HCT116 (cell line): ENCODE measurements around the gene GBE1. TPM values are rescaled to one million over a fixed set of nuclear protein-coding genes. Genes with fewer than 3 reads are reported as not detected.
"Not testable (repeated sequence)": the region's sequence is repeated elsewhere in the genome, so short reads cannot be mapped to it uniquely, and the experiment has no call there.

Source experiments
- ATAC-seq: fragments of 200-7000 bp; cut with Tn5 transposase; 2 replicates; pipeline ENCODE4 v1.9.1; 2020; ENCODE audit warnings: mild to moderate bottlenecking, moderate library complexity
- BruUV-seq: library from RNA; stranded (reverse); fragments of 400-500 nt; replicated peaks from 2 replicates; lab custom pipeline; 2021; lab: Mats Ljungman, UMichigan
- CTCF ChIA-PET: fragments of 300-600 bp; sonication (Branson Sonifier 250); formaldehyde crosslinking; loops from one replicate; lab custom pipeline; 2021; ENCODE audit warnings: antibody characterized with exemption; lab: Charles Lee
- POLR2A ChIA-PET: fragments of 300-600, 350-600 bp; sonication (Branson Sonifier 250); formaldehyde crosslinking; loops from one replicate; lab custom pipeline; 2021; ENCODE audit warnings: antibody characterized with exemption; lab: Charles Lee
- RAD21 ChIA-PET, 2 experiments: fragments of 300-600 bp; sonication (Branson Sonifier 250); formaldehyde crosslinking; loops; one replicate each; lab custom pipeline; 2023; ENCODE audit warnings: low total read pairs in 2 of 2; ENCODE audit not compliant: uncharacterized antibody in 2 of 2, unreplicated experiment in 2 of 2, low non-redundant PET in 1 of 2; lab: Charles Lee
- DNase-seq: peaks from one replicate; pipeline ENCODE4 v3.0.0-alpha.2; 2010; ENCODE audit warnings: low read depth, low spot score
- H2AFZ ChIP-seq: fragments of 200-600 bp; shearing (Covaris generic), sonication (generic); 2 replicates; pipeline ENCODE4 v1.6.1; 2017; ENCODE audit warnings: low read depth, mixed run types, mixed read lengths, antibody characterized with exemption, low read length; ENCODE audit not compliant: poor library complexity, severe bottlenecking
- H3K27ac ChIP-seq: 2 replicates; pipeline ENCODE4 v1.5.1; 2012; ENCODE audit warnings: low read depth, low read length
- H3K27me3 ChIP-seq: fragments of 200-600 bp; sonication (generic); 2 replicates; pipeline ENCODE4 v1.6.1; 2016; ENCODE audit warnings: mixed run types, low read length, mixed read lengths; ENCODE audit not compliant: insufficient read depth
- H3K36me3 ChIP-seq, 2 experiments: fragments of 200-500 bp in 1 of 2; fragments of 200-600 bp in 1 of 2; sonication (Bioruptor generic) in 1 of 2; sonication (generic) in 1 of 2; 2 replicates each; pipeline versions ENCODE4 v1.5.1 to v1.6.1; 2014 to 2016; ENCODE audit warnings: low read length in 2 of 2, inconsistent platforms in 1 of 2, mixed read lengths in 1 of 2, mixed run types in 1 of 2; ENCODE audit not compliant: insufficient read depth in 2 of 2, control insufficient read depth in 1 of 2
- H3K4me1 ChIP-seq, 2 experiments: fragments of 200-600 bp in 1 of 2; sonication (generic) in 1 of 2; 2 replicates each; pipeline versions ENCODE4 v1.5.1 to v1.6.1; 2012 to 2017; ENCODE audit warnings: low read length in 2 of 2, inconsistent platforms in 1 of 2, mild to moderate bottlenecking in 1 of 2, mixed read lengths in 1 of 2, mixed run types in 1 of 2, moderate library complexity in 1 of 2; ENCODE audit not compliant: insufficient read depth in 2 of 2, control insufficient read depth in 1 of 2
- H3K4me2 ChIP-seq: fragments of 200-600 bp; sonication (generic); 2 replicates; pipeline ENCODE4 v1.6.1; 2017; ENCODE audit warnings: mixed run types, low read length, mixed read lengths
- H3K4me3 ChIP-seq, 2 experiments: fragments of 200-600 bp in 1 of 2; sonication (generic) in 1 of 2; replicated peaks in 1 of 2; 2 replicates each; pipeline ENCODE4 v1.5.1; 2011 to 2016; ENCODE audit warnings: low read length in 2 of 2, control low read depth in 1 of 2, low read depth in 1 of 2, mild to moderate bottlenecking in 1 of 2, mixed read lengths in 1 of 2, mixed run types in 1 of 2
- H3K79me2 ChIP-seq: fragments of 200-600 bp; sonication (generic); 2 replicates; pipeline ENCODE4 v1.6.1; 2017; ENCODE audit warnings: mild to moderate bottlenecking, mixed run types, low read length, moderate library complexity, mixed read lengths; ENCODE audit not compliant: insufficient read depth
- H3K9ac ChIP-seq: fragments of 200-600 bp; sonication (generic); 2 replicates; pipeline ENCODE4 v1.6.1; 2016; ENCODE audit warnings: low read length, mixed read lengths
- H3K9me2 ChIP-seq: fragments of 200-600 bp; sonication (generic), shearing (Covaris generic); 2 replicates; pipeline ENCODE4 v1.6.1; 2017; ENCODE audit warnings: mixed run types, mild to moderate bottlenecking, moderate library complexity; ENCODE audit not compliant: insufficient read depth
- H3K9me3 ChIP-seq, 2 experiments: fragments of 200-500 bp in 1 of 2; fragments of 200-600 bp in 1 of 2; sonication (Bioruptor generic) in 1 of 2; sonication (generic) in 1 of 2; 2 replicates each; pipeline ENCODE4 v1.6.1; 2014 to 2017; ENCODE audit warnings: low read length in 2 of 2, mixed read lengths in 2 of 2, inconsistent platforms in 1 of 2, low read depth in 1 of 2, mild to moderate bottlenecking in 1 of 2, mixed run types in 1 of 2, moderate library complexity in 1 of 2; ENCODE audit not compliant: control insufficient read depth in 1 of 2, insufficient read depth in 1 of 2
- H4K20me1 ChIP-seq: fragments of 200-600 bp; sonication (generic), shearing (Covaris generic); 2 replicates; pipeline ENCODE4 v1.6.1; 2017; ENCODE audit warnings: mixed run types, mild to moderate bottlenecking, moderate library complexity; ENCODE audit not compliant: insufficient read depth
- CBX3 ChIP-seq: IDR thresholded peaks from 2 replicates; pipeline ENCODE4 v1.6.1; 2012; ENCODE audit warnings: low read depth
- CTCF ChIP-seq, 3 experiments: fragments of 200-600 bp in 1 of 3; sonication (generic) in 1 of 3; IDR thresholded peaks in 2 of 3; conservative IDR thresholded peaks in 1 of 3; 2 replicates each; pipeline ENCODE4 v1.5.1; 2012 to 2017; ENCODE audit warnings: low read depth in 2 of 3, low read length in 2 of 3, antibody characterized with exemption in 1 of 3, borderline replicate concordance in 1 of 3, control low read depth in 1 of 3, mild to moderate bottlenecking in 1 of 3, mixed read lengths in 1 of 3, mixed run types in 1 of 3, moderate library complexity in 1 of 3; ENCODE audit not compliant: insufficient read depth in 1 of 3
- EGR1 ChIP-seq: IDR thresholded peaks from 2 replicates; pipeline ENCODE4 v1.6.1; 2012; ENCODE audit warnings: low read depth
- ELF1 ChIP-seq: IDR thresholded peaks from 2 replicates; pipeline ENCODE4 v1.6.1; 2012; ENCODE audit warnings: low read depth, borderline replicate concordance
- EZH2 ChIP-seq: fragments of 200-600 bp; sonication (generic); IDR thresholded peaks from 2 replicates; pipeline ENCODE4 v1.6.1; 2017; ENCODE audit warnings: antibody characterized with exemption, mixed run types
- EZH2phosphoT487 ChIP-seq: fragments of 200-600 bp; IDR thresholded peaks from 2 replicates; pipeline ENCODE4 v1.6.1; 2018; ENCODE audit warnings: antibody characterized with exemption, borderline replicate concordance
- MAX ChIP-seq: IDR thresholded peaks from 2 replicates; pipeline ENCODE4 v1.6.1; 2012
- POLR2AphosphoS5 ChIP-seq: IDR thresholded peaks from 2 replicates; pipeline ENCODE4 v1.6.1; 2011; ENCODE audit warnings: mild to moderate bottlenecking, low read depth, low read length, moderate library complexity
- SIN3A ChIP-seq: IDR thresholded peaks from 2 replicates; pipeline ENCODE4 v1.6.1; 2012; ENCODE audit warnings: low read depth
- SP1 ChIP-seq: IDR thresholded peaks from 2 replicates; pipeline ENCODE4 v1.6.1; 2012; ENCODE audit warnings: low read depth
- SRF ChIP-seq: IDR thresholded peaks from 2 replicates; pipeline ENCODE4 v1.6.1; 2012; ENCODE audit warnings: low read depth
- YY1 ChIP-seq: IDR thresholded peaks from 2 replicates; pipeline ENCODE4 v1.6.1; 2011; ENCODE audit warnings: low read length, low read depth, moderate library complexity, mild to moderate bottlenecking; ENCODE audit not compliant: insufficient replicate concordance; ENCODE audit errors: extremely low read depth
- ZBTB33 ChIP-seq: IDR thresholded peaks from 2 replicates; pipeline ENCODE4 v1.6.1; 2011; ENCODE audit warnings: mild to moderate bottlenecking, low read length, moderate library complexity; ENCODE audit not compliant: insufficient replicate concordance; ENCODE audit errors: extremely low read depth
- ZFX ChIP-seq: fragments of 450-650 bp; IDR thresholded peaks from 2 replicates; pipeline ENCODE4 v1.6.1; 2017
- ZNF274 ChIP-seq: fragments of 200-500 bp; sonication (Bioruptor generic); IDR thresholded peaks from 2 replicates; pipeline ENCODE4 v1.6.1; 2014; ENCODE audit warnings: mild to moderate bottlenecking, low read depth, low read length, inconsistent platforms
- intact Hi-C: fragments of 100-400 bp; cut with micrococcal nuclease; formaldehyde crosslinking; loops from 2 replicates; pipeline ENCODE4 v1.10.0; 2022
- total RNA-seq: library from RNA; stranded (reverse); gene quantifications from one replicate; pipeline ENCODE4 v1.2.1, GENCODE V29; 2021; ENCODE audit not compliant: unreplicated experiment

Gene GBE1
- total RNA-seq, 1 experiment from 2014 or later, result 27.7 TPM

- intact Hi-C loops, result not testable (repeated sequence)
- Histone ChIP-seq H3K4me1 (peaks cover 13 to 20% of the 10 kb centered on the region in 2 experiments), H3K79me2 (peaks cover 11% of the 10 kb centered on the region; the same call in 1 of the 2 replicates)
These were observed 2.7 kb downstream of the GBE1 start for GRCh38 chr3:81758771-81759170.

GRCh38 chr3:81758275-81758674 is 3.2 kb downstream of the GBE1 start:
- no peaks in the 10 kb centered on the region for H3K9me3 ChIP-seq
- TF ChIP-seq YY1 (no peak), ELF1 (no peak), ZBTB33 (no peak), SRF (no peak), EGR1 (no peak), SIN3A (no peak), CBX3 (no peak), EZH2 (no peak), CTCF (IDR thresholded peaks at IDR 0.05 in 2 of 3, conservative IDR thresholded peaks at IDR 0.05 in 1 of 3; ENCODE audit: borderline replicate concordance in 1 of 3, insufficient read depth in 1 of 3, low read depth in 2 of 3, low read length in 2 of 3) (no peak), EZH2phosphoT487 (no peak), POLR2AphosphoS5 (no peak), ZFX (no peak), ZNF274 (no peak), SP1 (no peak), MAX (no peak)
- RAD21 ChIA-PET, result no interaction called here
- no peak overlapping the region for H3K4me3 ChIP-seq
- no peaks in the 10 kb centered on the region for H3K27me3 ChIP-seq
- no peaks in the 10 kb centered on the region for H4K20me1 ChIP-seq
- intact Hi-C loops, result no loop called here
- no peaks in the 10 kb centered on the region for H3K9me2 ChIP-seq
- no peak overlapping the region for H3K9ac ChIP-seq
- POLR2A ChIA-PET, result no interaction called here
- H3K4me2 ChIP-seq, result no peak overlapping the region
- DNase-seq (no peak), ATAC-seq (no peak)
- peaks cover 13 to 20% of the 10 kb centered on the region in 2 experiments for H3K4me1 ChIP-seq
- H3K27ac ChIP-seq, result no peak overlapping the region
- CTCF ChIA-PET, result no interaction called here
- no peak overlapping the region for H2AFZ ChIP-seq
- H3K36me3 ChIP-seq, result no peaks in the 10 kb centered on the region
- BruUV-seq, result no TSS peak
- peaks cover 11% of the 10 kb centered on the region; the same call in 1 of the 2 replicates for H3K79me2 ChIP-seq

More at GRCh38 chr3:81758771-81759170, 2.7 kb downstream of the GBE1 start:
- CTCF ChIA-PET, H2AFZ ChIP-seq, H3K4me3 ChIP-seq, H3K27me3 ChIP-seq, H3K9ac ChIP-seq, H3K9me2 ChIP-seq, POLR2A ChIA-PET, BruUV-seq, H3K27ac ChIP-seq, DNase-seq, H3K4me2 ChIP-seq, ATAC-seq, H4K20me1 ChIP-seq, RAD21 ChIA-PET, H3K9me3 ChIP-seq, H3K36me3 ChIP-seq: not testable (repeated sequence)
